DND-41 (cell line): ENCODE results near the gene BIN2.

Experiments
- ATAC-seq: fragments of 200-7000 bp; cut with Tn5 transposase; 3 replicates; pipeline ENCODE4 v1.9.1; 2021; ENCODE audit warnings: low read depth; ENCODE audit not compliant: insufficient read depth
- DNase-seq: peaks from one replicate; pipeline ENCODE4 v3.0.0-alpha.2; 2020
- H2AFZ ChIP-seq: 2 replicates; pipeline ENCODE4 v1.6.0; 2012; ENCODE audit warnings: low read depth, low read length
- H3K27ac ChIP-seq: 2 replicates; pipeline ENCODE4 v1.5.1; 2012; ENCODE audit warnings: low read length, inconsistent platforms
- H3K27me3 ChIP-seq: fragments of 200-600 bp; sonication (generic); 2 replicates; pipeline ENCODE4 v1.6.0; 2012; ENCODE audit warnings: low read length, mild to moderate bottlenecking, inconsistent platforms; ENCODE audit not compliant: insufficient read depth, poor library complexity
- H3K36me3 ChIP-seq: 2 replicates; pipeline ENCODE4 v1.5.1; 2012; ENCODE audit warnings: low read length, inconsistent platforms; ENCODE audit not compliant: insufficient read depth
- H3K4me1 ChIP-seq: 2 replicates; pipeline ENCODE4 v1.5.1; 2012; ENCODE audit warnings: mild to moderate bottlenecking, low read length; ENCODE audit not compliant: insufficient read depth
- H3K4me2 ChIP-seq: 2 replicates; pipeline ENCODE4 v1.6.0; 2012; ENCODE audit warnings: mild to moderate bottlenecking, moderate library complexity, low read length, inconsistent platforms; ENCODE audit not compliant: insufficient read depth
- H3K4me3 ChIP-seq, 2 experiments: fragments of 200-600 bp in 1 of 2; shearing (Covaris generic) in 1 of 2; 2 replicates each; pipeline ENCODE4 v1.5.1; 2012 to 2016; ENCODE audit warnings: inconsistent platforms in 2 of 2, low read length in 2 of 2, mild to moderate bottlenecking in 2 of 2, low read depth in 1 of 2, moderate library complexity in 1 of 2
- H3K79me2 ChIP-seq: 2 replicates; pipeline ENCODE4 v1.6.0; 2012; ENCODE audit warnings: low read length, inconsistent platforms; ENCODE audit not compliant: insufficient read depth
- H3K9ac ChIP-seq: 2 replicates; pipeline ENCODE4 v1.6.0; 2012; ENCODE audit warnings: low read depth, mild to moderate bottlenecking, inconsistent platforms, low read length, moderate library complexity
- H3K9me3 ChIP-seq: 2 replicates; pipeline ENCODE4 v1.5.1; 2012; ENCODE audit warnings: low read length, moderate library complexity, mild to moderate bottlenecking, inconsistent platforms; ENCODE audit not compliant: insufficient read depth, severe bottlenecking
- H4K20me1 ChIP-seq: 2 replicates; pipeline ENCODE4 v1.6.0; 2012; ENCODE audit warnings: low read length; ENCODE audit not compliant: insufficient read depth
- EZH2 ChIP-seq: IDR thresholded peaks from 3 replicates; pipeline ENCODE4 v1.6.1; 2012; ENCODE audit warnings: borderline replicate concordance, low read depth, mild to moderate bottlenecking, moderate library complexity, low read length, inconsistent platforms; ENCODE audit not compliant: severe bottlenecking
- TF ChIP-seq, protein P1 (sequence below): IDR thresholded peaks from 2 replicates; pipeline ENCODE4 v1.5.1; 2012; ENCODE audit warnings: borderline replicate concordance, low read length, moderate library complexity, mild to moderate bottlenecking; ENCODE audit not compliant: poor library complexity, severe bottlenecking; ENCODE audit errors: extremely low read depth

BIN2 gene

DNA sequence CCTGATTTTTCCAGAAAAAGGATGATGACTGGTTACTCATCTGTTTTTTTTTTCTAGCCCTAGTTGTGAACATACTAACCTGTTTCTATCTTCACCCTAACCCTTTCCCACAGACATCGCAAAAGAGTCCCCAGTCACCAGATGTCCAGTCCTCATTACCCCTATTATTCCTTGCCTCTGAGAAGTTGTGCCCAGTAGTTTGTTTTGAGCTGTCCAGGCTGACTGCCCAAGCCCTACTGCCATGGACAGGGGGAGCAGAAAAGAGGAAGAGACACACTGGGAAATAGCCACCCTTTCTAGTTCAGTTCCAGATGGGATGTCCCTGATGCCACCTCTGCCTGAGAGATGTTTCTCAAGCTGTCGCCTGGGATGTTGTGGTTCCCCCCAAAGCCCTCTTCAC lies 36.3 kb upstream of the BIN2 start:
- Histone ChIP-seq H2AFZ (no peak overlapping the region), H3K9me3 (no peaks in the 10 kb centered on the region)
- TF ChIP-seq, protein P1, sequence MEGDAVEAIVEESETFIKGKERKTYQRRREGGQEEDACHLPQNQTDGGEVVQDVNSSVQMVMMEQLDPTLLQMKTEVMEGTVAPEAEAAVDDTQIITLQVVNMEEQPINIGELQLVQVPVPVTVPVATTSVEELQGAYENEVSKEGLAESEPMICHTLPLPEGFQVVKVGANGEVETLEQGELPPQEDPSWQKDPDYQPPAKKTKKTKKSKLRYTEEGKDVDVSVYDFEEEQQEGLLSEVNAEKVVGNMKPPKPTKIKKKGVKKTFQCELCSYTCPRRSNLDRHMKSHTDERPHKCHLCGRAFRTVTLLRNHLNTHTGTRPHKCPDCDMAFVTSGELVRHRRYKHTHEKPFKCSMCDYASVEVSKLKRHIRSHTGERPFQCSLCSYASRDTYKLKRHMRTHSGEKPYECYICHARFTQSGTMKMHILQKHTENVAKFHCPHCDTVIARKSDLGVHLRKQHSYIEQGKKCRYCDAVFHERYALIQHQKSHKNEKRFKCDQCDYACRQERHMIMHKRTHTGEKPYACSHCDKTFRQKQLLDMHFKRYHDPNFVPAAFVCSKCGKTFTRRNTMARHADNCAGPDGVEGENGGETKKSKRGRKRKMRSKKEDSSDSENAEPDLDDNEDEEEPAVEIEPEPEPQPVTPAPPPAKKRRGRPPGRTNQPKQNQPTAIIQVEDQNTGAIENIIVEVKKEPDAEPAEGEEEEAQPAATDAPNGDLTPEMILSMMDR, result no peak
- TF ChIP-seq EZH2, result no peak

DNA sequence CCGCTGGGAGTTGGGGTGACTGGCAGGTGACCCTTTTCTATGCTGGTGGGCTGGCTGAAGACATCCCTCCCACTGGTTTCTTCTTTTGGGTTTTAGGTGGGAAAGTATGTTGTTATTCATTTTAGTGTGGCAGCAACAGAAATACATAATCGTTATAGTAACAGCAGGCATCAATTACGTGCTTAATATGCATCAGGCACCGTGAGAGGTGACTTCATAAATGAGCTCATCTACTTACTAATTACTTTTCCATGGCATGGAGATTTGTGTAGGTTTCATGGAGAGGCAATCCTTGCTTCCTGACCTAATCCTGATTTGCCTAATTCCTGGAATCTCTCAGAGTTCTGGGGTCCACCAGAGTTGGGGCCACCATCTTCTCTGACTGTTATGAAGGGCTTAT lies 35.9 kb upstream of the BIN2 start:
- H3K27ac ChIP-seq, result no peak overlapping the region
- no peaks in the 10 kb centered on the region for H3K79me2 ChIP-seq
- no peak overlapping the region for H3K4me2 ChIP-seq
- H3K4me3 ChIP-seq, result no peak overlapping the region
- H3K4me1 ChIP-seq, result no peaks in the 10 kb centered on the region
- H2AFZ ChIP-seq, result no peak overlapping the region
- ATAC-seq (no peak), DNase-seq (no peak)
- peaks cover 92% of the 10 kb centered on the region for H3K36me3 ChIP-seq
- no peaks in the 10 kb centered on the region for H3K27me3 ChIP-seq
- H3K9me3 ChIP-seq, result no peaks in the 10 kb centered on the region
- TF ChIP-seq EZH2, result no peak
- TF ChIP-seq, protein P1, result no peak
- no peak overlapping the region for H3K9ac ChIP-seq
- no peaks in the 10 kb centered on the region for H4K20me1 ChIP-seq

More for the DNA sequence above, 36.3 kb upstream of the BIN2 start:
- H3K4me1 ChIP-seq, result no peaks in the 10 kb centered on the region
- DNase-seq (no peak), ATAC-seq (no peak)
- H3K36me3 ChIP-seq, result peaks cover 91% of the 10 kb centered on the region
- H4K20me1 ChIP-seq, result no peaks in the 10 kb centered on the region
- peak overlapping the region; percentile 17; the same call in 1 of the 2 replicates for H3K27ac ChIP-seq
- H3K27me3 ChIP-seq, result no peaks in the 10 kb centered on the region
- no peaks in the 10 kb centered on the region for H3K79me2 ChIP-seq
- H3K4me2 ChIP-seq, result no peak overlapping the region
- no peak overlapping the region for H3K4me3 ChIP-seq
- no peak overlapping the region for H3K9ac ChIP-seq

DNA sequence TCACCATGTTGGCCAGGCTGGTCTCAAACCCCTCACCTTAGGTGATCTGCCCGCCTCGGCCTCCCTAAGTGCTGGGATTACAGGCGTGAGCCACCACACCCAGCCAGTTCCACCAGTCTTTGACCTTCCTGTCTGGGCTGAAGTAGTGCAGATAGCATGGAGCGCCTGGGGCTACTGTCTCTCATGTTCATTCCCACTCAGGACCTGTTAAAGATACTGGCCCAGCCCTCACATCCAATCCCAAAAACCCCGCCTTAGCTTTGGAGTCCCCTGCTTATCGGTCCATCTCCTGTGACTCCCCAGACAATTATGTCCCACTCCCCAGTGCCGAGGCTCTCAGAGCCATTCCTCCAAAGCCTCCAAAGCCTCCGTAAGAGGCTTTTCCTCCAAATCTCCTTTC lies 34.5 kb upstream of the BIN2 start:
- H3K27me3 ChIP-seq, result no peaks in the 10 kb centered on the region
- H4K20me1 ChIP-seq, result no peaks in the 10 kb centered on the region
- peaks cover 92% of the 10 kb centered on the region for H3K36me3 ChIP-seq
- ATAC-seq (no peak), DNase-seq (no peak)
- no peaks in the 10 kb centered on the region for H3K4me1 ChIP-seq
- H3K79me2 ChIP-seq, result no peaks in the 10 kb centered on the region
- TF ChIP-seq, protein P1, result no peak
- TF ChIP-seq EZH2, result no peak
- no peak overlapping the region for H3K4me2 ChIP-seq
- no peaks in the 10 kb centered on the region for H3K9me3 ChIP-seq
- H3K27ac ChIP-seq, result no peak overlapping the region
- H3K9ac ChIP-seq, result no peak overlapping the region
- no peak overlapping the region for H2AFZ ChIP-seq
- H3K4me3 ChIP-seq, result no peak overlapping the region
